Endothelial cell of umbilical vein (primary cell): ENCODE results near the gene NCOA3.

Experiments used
- CTCF ChIP-seq, 2 donors: IDR thresholded peaks; 1 replicate in 1 of 2; 2 replicates in 1 of 2; pipeline ENCODE4 v1.5.1; 2011; ENCODE audit warnings: low read length in 2 of 2, mild to moderate bottlenecking in 2 of 2, moderate library complexity in 2 of 2, control low read depth in 1 of 2, inconsistent platforms in 1 of 2, low read depth in 1 of 2; ENCODE audit not compliant: insufficient read depth in 1 of 2; ENCODE audit errors: extremely low read depth in 1 of 2
- EZH2 ChIP-seq: IDR thresholded peaks from 2 replicates; pipeline ENCODE4 v1.6.1; 2012; ENCODE audit warnings: borderline replicate concordance, low read depth, mild to moderate bottlenecking, moderate library complexity, low read length, inconsistent platforms; ENCODE audit not compliant: severe bottlenecking
- FOS ChIP-seq: IDR thresholded peaks from 2 replicates; pipeline ENCODE4 v1.6.1; 2011; ENCODE audit warnings: mild to moderate bottlenecking, low read length, moderate library complexity, borderline replicate concordance; ENCODE audit not compliant: insufficient read depth
- JUN ChIP-seq: IDR thresholded peaks from 2 replicates; pipeline ENCODE4 v1.6.1; 2011; ENCODE audit warnings: borderline replicate concordance, low read depth; ENCODE audit not compliant: insufficient read length, insufficient read depth
- MAX ChIP-seq: IDR thresholded peaks from 2 replicates; pipeline ENCODE4 v1.6.1; 2011; ENCODE audit not compliant: insufficient read depth, insufficient read length
- POLR2A ChIP-seq: IDR thresholded peaks from 2 replicates; pipeline ENCODE4 v1.6.1; 2012; ENCODE audit warnings: low read depth, mild to moderate bottlenecking, control low read depth, low read length

- TF ChIP-seq CTCF (IDR thresholded peaks at IDR 0.05; ENCODE audit: extremely low read depth in 1 of 2, insufficient read depth in 1 of 2, low read depth in 1 of 2, low read length in 2 of 2) (no peak), POLR2A (no peak), FOS (no peak), EZH2 (no peak), JUN (no peak), MAX (no peak)
Measured at GRCh38 chr20:47694021-47694818, 192.5 kb downstream of the NCOA3 start.
